Natural killer cell (primary cell): ENCODE results near the gene TNK1. TPM values are rescaled to one million over a fixed set of nuclear protein-coding genes. Genes with fewer than 3 reads are reported as not detected.

Source experiments
- ATAC-seq, 3 donors: fragments of 150-1000 bp in 2 of 3; fragments of 200-7000 bp in 1 of 3; cut with Tn5 transposase; 1 replicate in 1 of 3; 2 replicates in 2 of 3; pipeline ENCODE4 v1.10.0; 2021; ENCODE audit warnings: mild to moderate bottlenecking in 2 of 3, moderate library complexity in 2 of 3
- DNase-seq, 2 donors: peaks; one replicate each; pipeline versions ENCODE4 v3.0.0 to v3.0.0-alpha.2; 2013 to 2021; ENCODE audit warnings: mixed read lengths in 1 of 2
- H3K27ac ChIP-seq: one replicate; pipeline ENCODE4 v1.5.1; 2013; ENCODE audit warnings: mild to moderate bottlenecking, low read length
- H3K27me3 ChIP-seq: one replicate; pipeline ENCODE4 v1.6.1; 2013; ENCODE audit warnings: low read length; ENCODE audit not compliant: control insufficient read depth, insufficient read depth
- H3K36me3 ChIP-seq: one replicate; pipeline ENCODE4 v1.6.1; 2013; ENCODE audit warnings: low read length; ENCODE audit not compliant: control insufficient read depth, insufficient read depth
- H3K4me1 ChIP-seq: one replicate; pipeline ENCODE4 v1.6.1; 2013; ENCODE audit warnings: low read length; ENCODE audit not compliant: control insufficient read depth, insufficient read depth
- H3K4me3 ChIP-seq: one replicate; pipeline ENCODE4 v1.5.1; 2013; ENCODE audit warnings: low read length
- H3K9me3 ChIP-seq: one replicate; pipeline ENCODE4 v1.6.1; 2013; ENCODE audit warnings: low read length; ENCODE audit not compliant: control insufficient read depth, insufficient read depth
- H3K27ac Mint-ChIP-seq, 2 donors: one replicate each; pipeline ENCODE4 v1.8.0; 2022; ENCODE audit warnings: mild to moderate bottlenecking in 2 of 2, mixed read lengths in 2 of 2, moderate library complexity in 1 of 2
- H3K27me3 Mint-ChIP-seq, 2 donors: one replicate each; pipeline ENCODE4 v1.8.0; 2022; ENCODE audit warnings: low read depth in 2 of 2, mixed read lengths in 2 of 2
- H3K36me3 Mint-ChIP-seq: one replicate; pipeline ENCODE4 v1.8.0; 2022; ENCODE audit warnings: mixed read lengths
- H3K4me1 Mint-ChIP-seq, 2 donors: one replicate each; pipeline ENCODE4 v1.8.0; 2022; ENCODE audit warnings: mixed read lengths in 2 of 2
- H3K4me3 Mint-ChIP-seq: one replicate; pipeline ENCODE4 v1.8.0; 2022; ENCODE audit warnings: mild to moderate bottlenecking, moderate library complexity, mixed read lengths
- H3K9me3 Mint-ChIP-seq, 2 donors: one replicate each; pipeline ENCODE4 v1.8.0; 2022; ENCODE audit warnings: mixed read lengths in 2 of 2
- WGBS: methylation state at CpG from one replicate; pipeline ENCODE4 v1.1.7; 2013; ENCODE audit warnings: missing lambda C conversion rate; ENCODE audit not compliant: insufficient coverage; 5-methylcytosine and 5-hydroxymethylcytosine counted together
- intact Hi-C: fragments of 100-400 bp; cut with micrococcal nuclease; formaldehyde crosslinking; loops from one replicate; pipeline ENCODE4 v1.14.2; 2022
- total RNA-seq, 4 donors: library from RNA; stranded (reverse); fragments of 120-200 nt in 1 of 4; gene quantifications; one replicate each; pipeline versions ENCODE4 v1.2.3 to v1.2.4, GENCODE V29; 2013 to 2022
- TF ChIP-seq, protein P1 (sequence below): fragments of 200-600 bp; IDR thresholded peaks from one replicate; pipeline ENCODE4 v1.8.0; 2022; ENCODE audit warnings: antibody characterized with exemption

The TNK1 gene
- total RNA-seq, 3 donors from 2014 or later (not counting 1 experiment from before 2014, with no cell fraction given): 0.18 to 1.7 (median 0.73) TPM

DNA sequence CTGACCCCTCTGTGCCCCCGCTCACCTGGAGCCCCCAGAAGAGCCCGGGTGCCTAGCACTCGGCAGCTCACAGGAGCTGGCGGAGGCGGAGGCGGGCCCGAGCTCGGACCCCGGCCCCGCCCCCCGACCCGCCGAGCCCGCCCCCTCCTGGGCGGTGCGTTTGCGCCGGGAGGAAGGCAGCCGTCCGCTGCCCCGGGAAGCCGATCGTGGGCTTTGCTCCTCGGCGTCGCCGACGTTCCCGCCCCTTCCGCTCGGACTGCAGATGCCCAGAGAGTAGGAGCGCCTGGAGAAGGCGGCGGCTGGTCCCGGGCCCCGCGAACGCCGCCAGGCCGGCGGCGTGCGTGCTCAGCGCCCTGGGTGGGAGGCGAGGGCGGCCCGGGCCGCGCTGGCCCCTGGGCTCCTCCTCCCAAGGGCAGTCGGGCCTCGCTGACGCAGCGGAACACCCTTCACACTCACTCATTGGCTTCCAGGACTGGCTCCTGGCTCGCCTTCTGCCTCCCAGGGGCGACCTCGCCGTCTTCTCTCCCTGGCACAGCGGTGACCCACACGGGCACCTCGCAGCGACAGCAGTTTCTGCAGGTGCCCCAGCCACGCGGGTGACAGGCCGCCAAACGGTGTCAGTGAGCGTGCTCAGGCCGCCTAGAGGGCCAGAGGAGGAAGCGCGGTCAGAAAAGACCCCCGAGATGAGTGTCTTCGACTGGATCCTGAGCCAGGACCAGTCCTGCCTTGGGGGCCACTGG is 13.7 kb downstream of the TNK1 start, which contains the start of gene PLSCR3:
Gene PLSCR3 (minus strand): TSS at position 74 of the 740 bp plus-strand sequence. CDS start 415 bp downstream, outside the sequence.
- peak; percentile 86 to 88 for DNase-seq
- H3K27me3 ChIP-seq: no peaks in the 10 kb centered on the region
- Mint-ChIP-seq H3K4me3 (peak within 1 kb of the TSS; percentile 96), H3K27ac (peak within 1 kb of the TSS; percentile 91), H3K4me1 (peaks cover 9 to 20% of the 10 kb centered on the region in 2 donors), H3K9me3 (no peaks in the 10 kb centered on the region), H3K36me3 (no peaks in the 10 kb centered on the region), H3K27me3 (no peaks in the 10 kb centered on the region)
- peaks cover 20% of the 10 kb centered on the region for H3K4me1 ChIP-seq
- H3K9me3 ChIP-seq: no peaks in the 10 kb centered on the region
- H3K27ac ChIP-seq: peak within 1 kb of the TSS; percentile 76
- peaks cover 29% of the 10 kb centered on the region for H3K36me3 ChIP-seq
- H3K4me3 ChIP-seq: peak within 1 kb of the TSS; percentile 93
- peak; percentile 88 to 96 (median 89) for ATAC-seq
- TF ChIP-seq, protein P1, sequence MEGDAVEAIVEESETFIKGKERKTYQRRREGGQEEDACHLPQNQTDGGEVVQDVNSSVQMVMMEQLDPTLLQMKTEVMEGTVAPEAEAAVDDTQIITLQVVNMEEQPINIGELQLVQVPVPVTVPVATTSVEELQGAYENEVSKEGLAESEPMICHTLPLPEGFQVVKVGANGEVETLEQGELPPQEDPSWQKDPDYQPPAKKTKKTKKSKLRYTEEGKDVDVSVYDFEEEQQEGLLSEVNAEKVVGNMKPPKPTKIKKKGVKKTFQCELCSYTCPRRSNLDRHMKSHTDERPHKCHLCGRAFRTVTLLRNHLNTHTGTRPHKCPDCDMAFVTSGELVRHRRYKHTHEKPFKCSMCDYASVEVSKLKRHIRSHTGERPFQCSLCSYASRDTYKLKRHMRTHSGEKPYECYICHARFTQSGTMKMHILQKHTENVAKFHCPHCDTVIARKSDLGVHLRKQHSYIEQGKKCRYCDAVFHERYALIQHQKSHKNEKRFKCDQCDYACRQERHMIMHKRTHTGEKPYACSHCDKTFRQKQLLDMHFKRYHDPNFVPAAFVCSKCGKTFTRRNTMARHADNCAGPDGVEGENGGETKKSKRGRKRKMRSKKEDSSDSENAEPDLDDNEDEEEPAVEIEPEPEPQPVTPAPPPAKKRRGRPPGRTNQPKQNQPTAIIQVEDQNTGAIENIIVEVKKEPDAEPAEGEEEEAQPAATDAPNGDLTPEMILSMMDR: no peak
- WGBS: under 1% methylated on average over 71 of the region's 71 CpGs
- intact Hi-C loops: loop anchor here (1.0 kb wide), 1 partner anchor 10 kb away; the partner anchor contains the start of gene TMEM256

DNA sequence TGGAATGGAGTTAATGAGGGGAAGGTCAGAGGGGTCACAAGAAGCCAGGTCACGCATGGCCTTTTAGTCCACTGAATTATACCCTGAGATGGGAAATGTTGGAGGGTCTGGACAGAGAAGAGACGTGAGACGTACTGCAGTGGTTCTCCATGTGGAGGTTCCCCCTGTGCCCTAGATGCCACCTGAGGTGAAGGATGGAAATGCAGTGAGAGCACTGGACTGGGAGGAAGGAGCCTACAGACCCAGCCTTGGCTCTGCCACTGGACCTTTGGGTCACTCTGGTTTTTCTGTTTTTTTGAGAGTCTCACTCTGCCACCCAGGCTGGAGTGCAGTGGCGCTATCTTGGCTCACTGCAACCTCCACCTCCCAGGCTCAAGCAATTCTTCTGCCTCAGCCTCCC is 15.3 kb downstream of the TNK1 start:
- Mint-ChIP-seq H3K36me3 (no peaks in the 10 kb centered on the region), H3K4me1 (peaks cover 9 to 15% of the 10 kb centered on the region in 2 donors), H3K4me3 (no peak overlapping the region), H3K9me3 (no peaks in the 10 kb centered on the region), H3K27me3 (no peaks in the 10 kb centered on the region), H3K27ac (no peak overlapping the region)
- no peak for ATAC-seq
- H3K4me3 ChIP-seq: no peak overlapping the region
- DNase-seq: no peak
- intact Hi-C loops: no loop called here
- 96% methylated on average over 4 of the region's 4 CpGs for WGBS
- TF ChIP-seq, protein P1: no peak
- no peak overlapping the region for H3K27ac ChIP-seq
- peaks cover 15% of the 10 kb centered on the region for H3K36me3 ChIP-seq
- H3K9me3 ChIP-seq: no peaks in the 10 kb centered on the region
- no peaks in the 10 kb centered on the region for H3K27me3 ChIP-seq
- H3K4me1 ChIP-seq: peaks cover 20% of the 10 kb centered on the region

DNA sequence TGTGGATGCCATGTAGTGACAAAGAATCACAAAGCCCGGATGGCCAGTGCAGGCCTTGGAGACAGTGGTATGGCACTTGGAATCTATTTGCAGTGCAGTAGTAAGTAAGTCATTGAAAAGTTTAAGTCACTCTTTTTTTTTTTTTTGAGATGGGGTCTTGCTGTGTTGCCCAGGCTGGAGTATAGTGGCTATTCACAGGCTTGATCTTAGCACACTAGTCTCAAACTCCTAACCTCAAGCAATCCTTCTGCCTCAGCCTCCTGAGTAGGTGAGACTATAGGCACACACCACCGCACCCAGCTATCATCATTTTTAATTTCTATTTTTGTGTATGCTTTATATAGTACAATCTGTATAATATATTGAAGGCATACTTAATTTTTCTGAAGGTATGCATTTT is 17.7 kb downstream of the TNK1 start:
- no peaks in the 10 kb centered on the region for H3K9me3 ChIP-seq
- Mint-ChIP-seq H3K27ac (no peak overlapping the region), H3K4me3 (no peak overlapping the region), H3K36me3 (no peaks in the 10 kb centered on the region), H3K9me3 (no peaks in the 10 kb centered on the region), H3K27me3 (no peaks in the 10 kb centered on the region), H3K4me1 (peaks cover 14 to 24% of the 10 kb centered on the region in 2 donors)
- intact Hi-C loops: no loop called here
- H3K27ac ChIP-seq: no peak overlapping the region
- ATAC-seq (no peak), DNase-seq (no peak)
- H3K36me3 ChIP-seq: no peaks in the 10 kb centered on the region
- H3K4me3 ChIP-seq: no peak overlapping the region
- peaks cover 23% of the 10 kb centered on the region for H3K4me1 ChIP-seq
- TF ChIP-seq, protein P1: no peak
- WGBS: 100% methylated on average over 1 of the region's 2 CpGs
- H3K27me3 ChIP-seq: no peaks in the 10 kb centered on the region
